Raji (cell line): ENCODE results near the gene AMN.

Experiments used
- POLR2A ChIP-seq: IDR thresholded peaks from 2 replicates; pipeline ENCODE4 v1.6.1; 2011; ENCODE audit warnings: low read depth, low read length, control low read depth; ENCODE audit not compliant: insufficient read depth

The AMN gene

GRCh38 chr14:102929241-102930137 lies 7.0 kb downstream of the AMN start:
- TF ChIP-seq POLR2A, result no peak

GRCh38 chr14:102930138-102930752 lies 7.8 kb downstream of the AMN start:
- TF ChIP-seq POLR2A, result no peak

- TF ChIP-seq POLR2A, result no peak
Observed at GRCh38 chr14:102930753-102931579, 8.5 kb downstream of the AMN start.

DNA sequence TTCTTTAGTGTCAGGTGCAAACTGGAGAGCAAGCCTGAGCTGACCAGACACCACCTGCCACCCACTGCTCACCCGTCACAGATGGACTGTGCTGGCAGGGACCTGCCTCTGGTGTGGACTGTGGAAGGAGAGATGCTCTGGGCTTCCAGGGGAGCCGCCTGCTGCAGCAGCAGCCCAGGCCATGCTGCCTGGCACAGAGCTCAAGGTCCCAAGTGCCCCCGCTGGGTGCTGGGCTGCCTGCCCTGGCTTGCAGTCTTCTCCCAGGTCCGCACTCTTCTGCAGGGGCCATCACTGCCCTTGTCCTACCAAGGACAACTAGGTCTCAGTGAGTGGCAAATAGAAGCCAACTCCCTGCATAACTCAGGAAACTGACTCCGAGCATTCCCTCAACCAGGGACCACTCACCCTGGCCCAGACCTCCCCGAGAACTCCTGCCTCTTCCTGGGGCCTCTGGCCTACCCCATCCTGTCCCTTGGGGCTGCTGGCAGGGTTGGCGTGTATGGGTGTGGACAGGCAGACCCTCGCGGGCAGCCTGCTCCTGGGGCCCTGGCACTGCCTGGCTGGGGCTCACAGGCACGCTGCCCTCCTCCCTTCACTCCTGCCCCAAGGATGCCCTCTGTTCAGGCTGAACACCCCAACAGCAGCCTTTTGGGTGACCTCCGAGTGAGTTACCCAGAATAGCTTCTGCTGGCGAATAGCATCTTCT lies 9.3 kb downstream of the AMN start:
- TF ChIP-seq POLR2A, result no peak

GRCh38 chr14:102932484-102933248 lies 10.2 kb downstream of the AMN start:
- TF ChIP-seq POLR2A, result no peak

GRCh38 chr14:102933618-102934231 lies 11.3 kb downstream of the AMN start:
- no peak for TF ChIP-seq POLR2A

- no peak for TF ChIP-seq POLR2A
Observed at GRCh38 chr14:102935756-102936155, 13.3 kb downstream of the AMN start.

GRCh38 chr14:102937331-102938175 lies 15.1 kb downstream of the AMN start:
- TF ChIP-seq POLR2A, result no peak

- no peak for TF ChIP-seq POLR2A
Observed at GRCh38 chr14:102938191-102938590, 15.7 kb downstream of the AMN start.

DNA sequence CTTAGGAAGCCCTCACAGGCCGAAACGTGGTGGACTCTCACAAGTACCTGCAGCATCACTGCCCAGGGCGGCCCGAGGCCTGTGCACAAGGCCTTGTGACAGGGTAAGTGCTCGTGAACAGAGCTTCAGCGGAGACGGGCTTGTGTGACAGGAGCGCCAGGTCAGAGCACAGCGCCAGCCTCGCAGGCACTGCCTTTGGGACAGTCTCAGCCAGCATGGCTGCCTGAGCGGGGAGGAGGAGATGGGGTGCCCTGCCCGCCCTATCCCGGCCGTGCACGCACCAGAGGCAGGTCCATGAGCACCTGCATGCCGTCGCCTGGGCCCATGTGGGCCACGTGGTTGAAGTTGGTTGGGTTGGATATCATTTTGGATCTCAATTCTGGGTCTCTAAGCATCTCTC lies 16.9 kb downstream of the AMN start:
- no peak for TF ChIP-seq POLR2A

DNA sequence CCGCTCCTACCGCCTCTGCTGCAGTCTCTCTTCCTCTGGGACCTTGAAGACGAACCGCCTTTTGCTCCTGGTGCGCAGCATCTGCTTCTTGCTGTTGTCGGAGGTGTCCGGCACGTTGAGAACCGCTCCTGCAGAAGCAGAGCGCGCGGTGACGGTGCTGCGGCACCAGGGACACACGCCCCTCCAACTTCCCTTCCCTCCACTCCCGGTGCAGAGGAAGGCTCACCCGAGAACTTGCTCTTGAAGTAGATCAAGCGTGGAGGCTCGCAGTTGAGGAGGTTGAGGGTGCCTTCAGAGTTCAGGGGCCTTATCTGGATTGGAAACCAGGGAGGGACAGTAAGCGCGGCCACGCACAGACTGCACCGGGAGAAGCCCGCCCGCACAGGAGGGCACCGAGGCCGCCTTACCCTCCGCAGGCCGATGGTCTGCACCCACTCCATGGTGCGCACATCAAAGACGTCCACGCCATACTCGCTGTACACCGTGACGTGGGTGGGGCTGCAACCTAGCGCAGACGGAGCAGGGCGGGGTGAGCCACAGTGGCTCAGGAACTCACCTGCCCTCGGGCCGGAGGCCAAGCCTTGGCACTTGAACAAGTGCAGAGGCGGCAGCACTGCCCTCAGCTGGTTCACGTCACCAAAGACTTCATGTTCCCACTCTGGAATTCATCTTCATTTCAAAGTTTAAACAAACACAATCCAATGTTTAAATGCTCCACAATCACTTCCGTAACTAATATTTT lies 17.5 kb downstream of the AMN start:
- no peak for TF ChIP-seq POLR2A

DNA sequence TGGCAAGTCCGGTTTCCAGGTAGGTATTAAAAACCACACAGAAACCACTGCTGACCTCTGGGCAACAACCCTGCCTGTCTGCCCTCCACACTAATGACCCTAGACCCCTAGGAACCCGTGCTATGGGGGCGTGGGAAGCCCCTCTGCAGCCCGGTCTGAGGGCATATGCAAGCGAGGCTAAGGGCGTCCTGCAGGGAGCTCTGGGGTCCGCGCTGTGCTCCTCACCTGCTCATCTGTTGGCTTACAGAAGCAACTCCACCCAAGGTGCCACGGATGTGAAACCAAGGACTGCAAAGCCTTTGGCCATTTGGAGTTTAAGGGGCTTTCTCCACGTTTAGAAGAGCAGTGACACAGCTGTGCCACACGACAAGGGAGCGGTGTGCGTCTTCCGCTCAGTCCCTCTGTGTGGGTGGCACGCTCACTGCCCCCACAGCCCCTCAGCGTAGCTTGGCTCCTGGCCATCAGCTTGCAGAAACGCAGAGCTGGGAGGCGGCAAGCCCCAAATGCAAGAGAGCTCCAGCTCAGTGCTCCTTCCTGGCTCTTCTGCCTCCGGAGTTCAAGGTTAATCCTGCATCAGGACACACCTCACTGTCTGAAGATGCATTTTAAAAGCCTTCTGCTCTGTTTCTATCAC lies 18.4 kb downstream of the AMN start:
- no peak for TF ChIP-seq POLR2A
